HG03103 (cell line): Measurements from ENCODE around the gene A2ML1.
"Not testable (repeated sequence)": the region's sequence is repeated elsewhere in the genome, so short reads cannot be mapped to it uniquely, and the experiment has no call there.

Source experiments
- ATAC-seq: cut with Tn5 transposase; IDR thresholded peaks from one replicate; pipeline ENCODE4 v1.9.1; 2021; ENCODE audit warnings: low read depth; ENCODE audit not compliant: unreplicated experiment

The A2ML1 gene

DNA sequence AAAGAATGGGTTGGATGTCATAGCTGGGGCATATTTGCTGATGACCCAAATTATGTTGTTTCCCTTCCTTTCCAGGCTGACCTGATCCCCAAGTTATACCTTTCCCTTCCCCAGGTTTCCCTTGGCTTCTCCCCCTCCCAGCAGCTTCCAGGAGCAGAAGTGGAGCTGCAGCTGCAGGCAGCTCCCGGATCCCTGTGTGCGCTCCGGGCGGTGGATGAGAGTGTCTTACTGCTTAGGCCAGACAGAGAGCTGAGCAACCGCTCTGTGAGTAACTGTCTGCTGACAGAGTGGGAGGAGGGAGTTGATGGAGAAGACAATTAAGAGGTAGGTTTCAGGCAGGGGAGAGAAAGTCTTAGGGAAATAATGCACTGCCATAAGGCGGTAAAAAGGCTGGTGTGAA is 25.0 kb downstream of the A2ML1 start:
- no peak for ATAC-seq

DNA sequence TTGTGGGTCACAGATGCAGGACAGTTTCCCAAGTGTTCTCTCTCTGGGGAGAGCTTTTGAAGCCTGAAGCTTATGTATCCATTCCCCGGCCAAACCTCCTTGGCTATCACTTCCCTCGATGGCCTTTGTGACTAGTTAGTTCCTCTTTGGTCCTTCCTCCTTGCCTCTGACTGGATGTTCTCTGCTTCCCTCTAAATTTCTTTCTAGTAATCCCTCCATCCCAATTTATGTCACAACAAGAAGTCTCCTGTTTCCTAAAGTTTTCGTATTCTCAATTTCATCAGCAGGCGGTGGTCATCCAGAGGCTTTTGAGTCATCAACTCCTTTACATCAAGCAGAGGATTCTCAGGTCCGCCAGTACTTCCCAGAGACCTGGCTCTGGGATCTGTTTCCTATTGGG is 27.5 kb downstream of the A2ML1 start:
- ATAC-seq, result no peak

DNA sequence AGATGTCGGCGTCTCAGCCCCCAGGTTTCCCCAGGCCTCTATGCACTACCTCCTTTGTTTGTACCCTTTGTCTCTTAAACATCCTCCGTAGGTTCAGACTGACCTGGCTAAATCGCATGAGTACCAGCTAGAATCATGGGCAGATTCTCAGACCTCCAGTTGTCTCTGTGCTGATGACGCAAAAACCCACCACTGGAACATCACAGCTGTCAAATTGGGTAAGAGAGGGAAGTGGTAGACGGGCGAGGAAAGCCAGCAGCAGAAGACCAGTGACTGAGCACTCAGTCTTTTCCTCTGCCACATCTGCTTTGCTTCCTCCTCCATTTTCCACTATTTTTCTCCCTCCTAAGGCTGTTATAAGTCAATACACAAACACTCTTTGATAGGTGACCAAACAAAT is 29.7 kb downstream of the A2ML1 start:
- no peak for ATAC-seq

GRCh38 chr12:8855891-8856290 is 33.5 kb downstream of the A2ML1 start:
- no peak for ATAC-seq

GRCh38 chr12:8859448-8859847 is 37.0 kb downstream of the A2ML1 start:
- ATAC-seq, result not testable (repeated sequence)

DNA sequence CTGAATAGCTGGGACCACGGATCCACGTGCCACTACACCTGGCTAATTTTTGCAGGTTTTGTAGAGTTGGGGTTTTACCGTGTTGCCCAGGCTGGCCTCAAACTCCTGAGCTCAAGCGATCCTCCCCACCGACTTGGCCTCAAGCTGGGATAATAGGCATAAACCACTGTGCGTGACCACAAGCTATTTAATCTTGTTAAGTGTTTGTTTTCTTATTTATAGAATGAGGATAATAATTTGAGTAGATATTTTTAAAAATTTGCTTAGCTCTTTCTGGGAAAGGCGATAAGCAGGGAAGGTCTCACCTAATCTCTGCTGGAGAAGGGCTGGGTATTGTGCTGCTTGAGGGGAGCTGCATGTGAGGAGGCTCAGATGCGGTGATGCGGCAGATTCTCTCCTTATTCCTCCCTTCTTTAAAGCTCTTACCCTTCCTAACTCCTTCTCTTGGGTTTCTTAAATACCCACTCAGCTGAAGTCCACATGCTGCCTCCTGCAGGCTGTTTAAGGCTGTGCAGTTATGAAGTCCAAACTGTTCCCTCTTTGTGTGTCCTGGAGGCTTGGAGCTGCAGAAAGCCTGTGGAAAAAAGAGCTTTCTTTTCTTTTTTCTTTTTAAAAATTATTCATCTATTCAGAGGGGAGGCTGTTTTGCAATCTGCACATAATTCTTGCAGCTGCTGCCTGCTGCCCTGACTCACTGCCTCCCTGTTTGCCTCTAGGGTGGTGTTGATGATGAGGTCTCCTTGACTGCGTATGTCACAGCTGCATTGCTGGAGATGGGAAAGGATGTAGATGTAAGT is 37.9 kb downstream of the A2ML1 start:
- no peak for ATAC-seq

- no peak for ATAC-seq
These were observed 44.0 kb downstream of the A2ML1 start for GRCh38 chr12:8866429-8866828.

DNA sequence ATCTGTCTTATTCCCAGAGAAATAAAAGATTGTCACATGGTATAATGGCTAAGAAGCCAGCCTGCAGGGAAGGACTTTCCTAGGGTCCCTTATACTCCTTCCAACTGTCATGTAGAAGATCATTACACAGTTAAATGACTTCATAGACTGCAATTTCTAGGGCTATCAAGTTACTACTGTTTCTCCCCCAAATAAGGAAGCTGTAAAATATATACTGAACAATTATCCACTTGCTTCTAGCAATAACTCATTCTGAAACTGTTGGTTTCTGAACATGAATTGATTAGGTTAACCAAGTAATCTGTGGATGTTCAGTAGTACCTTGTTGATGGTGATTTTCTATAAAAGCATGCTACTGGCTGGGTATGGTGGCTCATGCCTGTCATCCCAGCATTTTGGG is 44.6 kb downstream of the A2ML1 start:
- ATAC-seq, result no peak

GRCh38 chr12:8867786-8868185 is 45.4 kb downstream of the A2ML1 start:
- no peak for ATAC-seq

DNA sequence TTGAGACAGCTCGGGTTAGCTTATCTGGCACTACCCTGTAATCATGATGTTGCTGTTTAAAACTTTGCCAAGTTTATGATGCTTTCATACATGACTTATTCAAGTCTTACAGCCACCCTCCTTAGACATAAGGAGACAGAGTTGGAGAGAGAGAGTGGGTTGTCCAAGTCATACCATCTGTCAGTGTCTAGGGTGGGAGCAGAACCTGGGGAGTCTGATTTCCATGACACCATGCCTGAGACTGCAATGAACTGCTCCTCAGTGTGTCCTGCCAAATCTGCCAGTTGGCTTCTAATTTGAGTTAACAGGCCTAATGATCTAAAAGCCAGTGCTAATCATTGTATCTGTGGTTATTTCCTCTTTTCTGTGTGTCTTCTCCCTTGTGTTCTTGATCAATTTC is 48.2 kb downstream of the A2ML1 start:
- ATAC-seq, result no peak

DNA sequence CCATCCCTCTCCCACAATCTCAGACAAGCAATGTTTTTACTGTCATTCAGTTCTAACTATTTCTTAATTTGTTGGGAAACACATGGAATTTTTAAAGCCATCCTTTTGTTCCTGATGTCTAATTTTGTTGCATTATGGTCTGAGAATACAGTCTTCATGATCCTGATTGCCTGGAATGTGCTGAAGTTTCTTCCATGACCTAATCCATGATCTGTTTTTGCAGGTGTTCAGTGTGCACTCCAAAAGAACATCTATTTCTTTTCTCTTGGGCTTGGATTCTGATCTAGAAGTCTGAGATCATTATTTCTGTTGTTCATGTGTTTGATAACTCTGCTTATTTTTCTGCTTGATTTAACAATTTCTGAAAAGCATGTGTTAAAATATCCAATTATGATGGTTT is 48.6 kb downstream of the A2ML1 start:
- no peak for ATAC-seq

GRCh38 chr12:8876887-8877286 is 54.5 kb downstream of the A2ML1 start:
- ATAC-seq, result no peak

DNA sequence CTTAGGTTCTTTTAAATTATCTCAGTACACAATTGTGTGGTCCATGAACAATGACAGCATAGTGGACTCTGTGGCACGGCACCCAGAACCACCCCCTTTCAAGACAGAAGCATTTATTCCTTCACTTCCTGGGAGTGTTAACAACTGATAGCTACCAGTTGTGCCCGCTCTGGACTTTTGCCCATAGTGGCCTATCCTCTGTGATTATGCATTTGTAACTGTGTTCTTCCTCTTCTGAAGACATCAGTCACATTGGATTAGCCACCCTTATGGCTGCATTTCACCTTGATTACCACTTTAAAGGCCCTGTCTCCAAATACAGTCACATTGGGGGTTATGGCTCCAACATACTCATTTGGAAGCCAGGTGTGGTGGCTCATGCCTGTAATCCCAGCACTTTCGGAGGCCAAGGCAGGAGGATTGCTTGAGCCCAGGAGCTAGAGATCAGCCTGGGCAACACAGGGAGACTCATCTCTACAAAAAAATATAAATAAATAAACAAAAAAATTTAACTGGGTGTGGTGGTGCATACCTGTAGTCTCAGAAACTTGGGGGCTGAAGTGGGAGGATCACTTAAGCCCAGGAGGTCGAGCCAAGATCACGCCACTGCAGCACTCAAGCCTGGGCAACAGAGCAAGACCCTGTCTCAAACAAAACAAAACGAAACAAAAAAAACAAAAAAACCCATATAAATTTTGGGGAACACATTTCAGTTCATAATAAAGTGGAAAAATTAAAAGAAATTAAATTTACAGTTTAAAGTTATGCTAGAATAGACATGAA is 64.3 kb downstream of the A2ML1 start:
- ATAC-seq, result no peak

GRCh38 chr12:8887285-8887715 is 64.9 kb downstream of the A2ML1 start:
- no peak for ATAC-seq

DNA sequence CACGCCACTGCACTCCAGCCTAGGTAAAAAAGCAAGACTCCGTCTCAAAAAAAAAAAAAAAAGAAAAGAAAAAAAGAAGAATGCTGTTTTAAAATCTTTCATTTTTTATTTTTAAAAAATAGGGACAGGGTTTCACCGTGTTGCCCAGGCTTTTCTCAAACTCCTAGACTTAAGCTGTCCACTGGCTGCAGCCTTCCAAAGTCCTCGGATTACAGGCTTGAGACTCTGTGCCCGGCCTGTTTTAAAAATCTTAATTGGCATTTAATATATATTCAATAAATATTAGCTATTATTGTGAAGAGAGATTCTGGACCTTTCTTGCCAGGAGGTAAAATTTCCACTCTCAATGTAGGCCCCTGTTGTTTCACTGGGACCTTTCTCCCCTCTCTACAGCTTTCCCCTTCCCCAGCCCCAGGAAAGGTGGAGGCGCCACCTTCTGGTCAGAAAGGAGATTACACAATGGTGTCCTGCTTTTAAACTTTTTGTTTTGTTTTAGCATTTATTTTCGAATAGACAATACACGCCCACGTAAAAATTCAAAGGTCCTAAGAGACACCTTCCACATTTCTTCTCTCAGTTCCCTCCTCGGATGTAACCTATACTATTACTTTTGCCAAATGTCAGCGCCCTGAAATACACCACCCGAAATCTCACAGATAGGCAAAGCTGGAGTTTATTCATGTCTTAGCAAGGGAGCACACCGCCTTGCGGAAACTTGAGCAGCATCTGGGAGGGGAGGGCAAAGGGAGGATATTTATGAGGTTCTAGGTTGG is 68.1 kb downstream of the A2ML1 start:
- no peak for ATAC-seq

DNA sequence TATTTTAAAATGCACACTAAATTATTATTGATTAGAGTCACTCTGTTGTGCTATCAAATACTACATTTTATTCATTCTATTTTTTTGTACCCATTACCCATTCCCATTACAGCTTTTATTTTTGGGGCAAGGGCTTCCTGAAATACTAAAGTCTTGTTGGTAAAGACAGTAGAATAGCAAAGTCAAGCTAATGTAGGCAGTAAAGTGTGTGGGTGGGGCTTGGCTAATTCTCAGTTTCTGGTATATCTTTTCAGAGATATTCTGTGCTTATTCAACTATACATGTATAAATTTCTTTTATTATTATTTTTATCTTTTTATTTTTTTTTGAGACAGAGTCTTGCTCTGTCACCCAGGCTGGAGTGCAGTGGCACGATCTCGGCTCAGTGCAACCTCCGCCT is 69.6 kb downstream of the A2ML1 start:
- no peak for ATAC-seq

GRCh38 chr12:8894378-8894777 is 72.0 kb downstream of the A2ML1 start:
- ATAC-seq, result no peak

GRCh38 chr12:8894986-8895385 is 72.6 kb downstream of the A2ML1 start:
- ATAC-seq, result no peak

GRCh38 chr12:8897081-8897480 is 74.7 kb downstream of the A2ML1 start:
- no peak for ATAC-seq

DNA sequence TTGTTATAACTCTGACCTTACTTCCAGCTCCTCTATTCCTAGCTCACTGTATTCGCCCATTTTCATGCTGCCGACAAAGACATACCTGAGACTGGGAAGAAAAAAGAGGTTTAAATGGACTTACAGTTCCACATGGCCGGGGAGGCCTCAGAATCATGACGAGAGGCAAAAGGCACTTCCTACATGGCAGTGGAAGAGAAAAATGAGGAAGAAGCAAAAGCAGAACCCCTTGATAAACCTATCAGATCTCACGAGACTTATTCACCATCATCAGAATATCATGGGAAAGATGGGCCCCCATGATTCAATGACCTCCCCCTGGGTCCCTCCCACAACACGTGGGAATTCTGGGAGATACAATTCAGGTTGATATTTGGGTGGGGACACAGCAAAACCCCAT is 77.4 kb downstream of the A2ML1 start:
- no peak for ATAC-seq

DNA sequence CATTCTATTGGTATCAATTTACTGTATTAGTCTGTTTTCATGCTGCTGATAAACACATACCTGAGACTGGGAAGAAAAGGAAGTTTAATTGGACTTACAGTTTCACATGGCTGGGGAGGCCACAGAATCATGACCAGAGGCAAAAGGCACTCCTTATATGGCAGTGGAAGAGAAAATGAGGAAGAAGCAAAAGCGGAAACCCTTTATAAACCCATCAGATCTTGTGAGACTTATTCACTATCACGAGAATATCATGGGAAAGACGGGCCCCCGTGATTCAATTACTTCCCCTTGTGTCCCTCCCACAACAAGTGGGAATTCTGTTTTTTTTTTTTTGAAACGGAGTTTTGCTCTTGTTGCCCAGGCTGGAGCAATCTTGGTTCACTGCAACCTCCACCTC is 80.3 kb downstream of the A2ML1 start:
- ATAC-seq, result not testable (repeated sequence)
